ENCODE measurements around the gene GPR176.
A peak's percentile ranks its signal among the peaks of the same experiment; 100 is the strongest.

Gene GPR176

DNA sequence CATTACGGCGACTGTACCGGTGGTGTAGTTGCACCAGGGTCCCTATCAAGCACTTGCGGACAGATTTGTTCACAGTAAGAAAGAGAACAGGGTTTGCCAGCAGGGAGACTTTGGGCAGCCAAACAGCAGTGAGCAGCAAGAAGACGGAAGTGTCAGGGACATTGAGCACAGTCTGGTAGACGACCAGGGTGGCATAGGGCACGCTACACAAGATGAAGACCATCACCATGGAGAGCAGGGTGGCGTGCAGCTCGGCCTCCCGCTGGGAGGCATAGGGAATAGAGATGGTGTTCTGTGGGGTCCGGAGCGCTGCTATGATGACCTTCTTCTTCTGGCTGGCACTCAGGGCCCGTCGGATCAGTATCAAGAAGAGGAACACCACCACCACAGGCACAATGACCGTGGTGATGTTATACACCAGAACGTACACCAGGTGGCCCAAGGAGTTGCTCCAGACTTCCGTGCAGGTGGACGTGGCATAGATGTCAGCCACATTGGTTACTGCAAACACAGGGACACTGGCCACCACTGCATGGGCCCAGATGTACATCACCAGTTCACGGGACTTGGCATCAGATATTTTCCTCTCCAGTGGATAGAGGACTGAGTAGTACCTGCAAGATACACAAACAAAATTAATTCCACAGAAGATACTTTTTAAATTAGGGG, 118.3 kb downstream of the GPR176 start:
- DNase-seq = peak in 1 of 2 experiments; percentile 28

DNA sequence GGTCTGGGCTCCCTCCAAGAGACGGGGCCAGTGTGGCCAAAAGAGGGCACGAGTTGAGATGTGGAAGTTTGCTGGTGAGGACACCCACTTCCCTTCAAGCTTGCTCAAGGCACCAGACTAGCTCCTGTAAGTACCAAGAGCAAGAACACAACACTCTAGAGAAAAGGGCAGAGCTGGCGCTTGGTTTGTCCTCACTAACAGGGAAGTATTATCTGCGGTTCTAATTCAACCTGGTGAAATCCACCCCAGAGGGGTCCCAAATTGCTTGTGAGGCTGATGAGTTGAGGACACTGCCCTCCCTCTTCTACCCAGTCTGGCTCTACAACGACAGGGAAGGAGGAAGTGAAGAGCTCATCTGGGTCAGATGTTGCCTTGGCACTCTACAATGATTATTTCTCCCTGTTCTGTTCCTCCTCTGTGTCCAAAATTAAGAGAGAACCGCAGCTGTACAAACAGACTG, 120.5 kb downstream of the GPR176 start:
- no peak for DNase-seq

DNA sequence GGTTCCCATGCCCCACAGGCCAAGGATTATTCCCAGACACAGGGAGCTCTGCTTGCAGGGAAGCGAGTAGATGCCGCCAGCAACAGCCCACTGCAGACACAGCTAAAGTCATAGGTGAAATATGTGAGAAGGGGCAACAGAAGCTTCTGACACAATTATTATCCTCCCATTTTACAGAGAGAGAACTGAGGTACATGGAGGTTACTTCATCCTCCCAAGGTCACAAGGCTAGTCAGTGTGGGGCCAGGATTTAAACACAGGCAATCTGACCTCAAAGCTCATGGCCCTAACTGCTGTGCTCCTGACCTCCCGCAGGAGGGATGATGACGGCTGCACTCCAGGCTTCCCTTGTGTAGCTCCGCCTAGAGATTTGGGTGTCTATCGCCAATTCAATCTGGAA, 121.7 kb downstream of the GPR176 start:
- DNase-seq = no peak

DNA sequence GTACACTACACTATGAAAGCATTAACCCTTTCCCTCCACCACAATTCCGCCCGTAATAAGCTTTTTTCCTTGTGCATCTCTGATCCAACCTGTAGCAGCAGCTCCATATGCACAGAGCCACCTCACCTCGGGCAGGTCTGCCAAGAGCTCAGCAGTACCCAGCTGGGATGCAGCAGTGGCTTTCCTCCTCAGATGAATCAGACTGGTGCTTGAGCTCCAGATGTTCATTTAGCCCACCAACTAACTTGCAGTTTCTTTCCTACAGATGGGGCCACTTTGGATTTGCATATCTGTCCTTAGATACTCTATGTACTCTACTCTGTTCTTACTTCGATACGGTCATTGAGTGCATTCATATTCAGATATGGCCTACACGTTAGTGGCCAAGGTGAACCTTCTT, 122.7 kb downstream of the GPR176 start:
- no peak for DNase-seq

DNA sequence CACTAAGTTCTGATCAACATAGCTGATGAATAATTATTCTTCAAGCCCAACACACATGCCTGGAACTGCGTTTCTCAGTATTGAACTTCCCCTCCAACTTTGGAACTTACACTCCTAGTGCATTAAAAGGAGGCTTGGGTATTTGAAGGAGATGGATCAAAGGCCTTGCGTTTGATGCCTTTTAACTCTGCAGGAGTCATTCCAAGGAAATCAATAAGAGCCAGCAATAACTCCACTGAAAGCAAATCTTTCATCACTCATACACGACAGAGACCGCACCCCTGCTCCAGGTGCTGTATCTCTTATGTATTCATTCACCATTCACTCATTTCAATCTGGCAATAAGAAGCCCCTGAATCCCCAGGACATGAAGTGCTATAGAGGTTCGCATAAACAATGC, 123.5 kb downstream of the GPR176 start:
- DNase-seq = no peak

DNA sequence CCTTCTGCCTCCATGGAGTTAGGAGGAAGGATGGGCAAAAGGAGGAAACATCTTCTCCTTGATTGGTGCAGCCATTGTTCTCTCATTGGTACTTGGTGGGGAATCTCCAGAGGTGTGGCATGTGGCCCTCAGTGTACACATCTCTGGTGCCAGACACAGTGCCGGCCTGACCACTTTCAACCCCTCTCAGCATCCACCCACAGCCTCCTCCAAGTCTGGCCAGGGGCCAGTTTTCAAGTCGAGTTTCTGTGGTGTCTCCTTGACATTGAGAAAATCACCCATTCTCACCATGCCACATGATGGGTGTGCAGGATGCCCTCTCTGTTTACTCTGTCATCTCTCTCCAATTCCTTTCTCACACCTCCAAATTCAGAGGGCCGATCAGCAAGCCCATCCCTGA, 124.6 kb downstream of the GPR176 start:
- DNase-seq = no peak

DNA sequence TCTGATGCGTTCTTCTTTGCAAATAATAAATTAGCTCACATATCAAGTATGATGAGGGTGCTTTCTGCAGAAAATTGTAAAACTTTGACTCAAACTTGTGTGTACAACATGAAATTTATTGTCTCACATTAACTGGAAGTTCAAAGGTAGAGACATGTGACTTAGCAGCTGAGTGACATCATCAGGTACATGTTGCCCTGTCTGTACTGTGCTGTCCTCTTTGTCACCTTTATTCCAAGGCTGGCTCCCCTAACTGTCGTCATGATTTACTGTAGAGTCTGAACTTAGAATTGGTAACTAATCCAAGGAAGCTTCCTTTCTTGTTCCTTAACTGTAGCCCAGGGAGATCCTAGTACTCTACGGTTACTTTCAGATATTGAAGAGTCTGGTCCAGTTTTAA, 125.1 kb downstream of the GPR176 start:
- no peak for DNase-seq

DNA sequence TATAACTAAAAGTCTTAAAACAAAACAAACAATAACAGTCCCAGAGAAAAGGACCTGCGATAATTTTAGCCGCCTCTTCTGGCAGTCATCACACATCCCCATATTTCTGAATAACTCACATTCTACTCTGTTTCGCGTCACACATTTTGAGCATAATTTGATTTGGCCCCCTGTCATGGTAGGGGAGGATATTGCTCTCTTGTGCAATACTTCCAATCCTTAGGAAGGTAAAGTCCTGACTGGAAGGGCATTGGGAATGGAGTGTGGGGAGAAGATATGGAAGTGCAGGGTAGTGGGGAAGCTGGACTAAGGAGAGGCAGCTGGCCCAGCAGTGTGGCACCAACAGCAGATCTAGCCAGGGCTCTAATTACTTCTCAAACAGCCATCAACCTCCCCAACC, 126.1 kb downstream of the GPR176 start:
- no peak for DNase-seq

DNA sequence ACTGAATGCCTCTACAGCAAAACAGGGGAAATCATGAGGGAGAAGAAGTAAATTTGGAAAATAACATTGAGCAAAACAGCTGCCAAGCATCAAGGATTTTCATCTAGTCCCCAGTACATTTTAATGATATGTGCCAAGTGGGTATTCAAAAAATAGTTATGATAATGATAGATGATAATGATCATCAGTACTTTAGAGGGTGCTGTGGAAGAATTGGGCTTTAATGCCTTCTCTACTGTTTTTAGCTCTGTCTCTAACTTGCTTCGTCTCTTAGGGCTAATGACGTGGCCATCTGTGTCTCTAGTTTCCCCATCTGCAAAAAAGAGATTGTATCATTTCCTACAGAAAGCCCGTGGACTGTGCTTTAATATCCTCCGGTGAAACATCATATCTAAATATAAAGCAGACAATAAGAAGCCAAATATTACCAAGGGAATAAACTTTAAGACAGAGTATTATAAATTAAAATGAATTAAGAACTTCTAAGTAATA, 127.2 kb downstream of the GPR176 start:
- no peak for DNase-seq

DNA sequence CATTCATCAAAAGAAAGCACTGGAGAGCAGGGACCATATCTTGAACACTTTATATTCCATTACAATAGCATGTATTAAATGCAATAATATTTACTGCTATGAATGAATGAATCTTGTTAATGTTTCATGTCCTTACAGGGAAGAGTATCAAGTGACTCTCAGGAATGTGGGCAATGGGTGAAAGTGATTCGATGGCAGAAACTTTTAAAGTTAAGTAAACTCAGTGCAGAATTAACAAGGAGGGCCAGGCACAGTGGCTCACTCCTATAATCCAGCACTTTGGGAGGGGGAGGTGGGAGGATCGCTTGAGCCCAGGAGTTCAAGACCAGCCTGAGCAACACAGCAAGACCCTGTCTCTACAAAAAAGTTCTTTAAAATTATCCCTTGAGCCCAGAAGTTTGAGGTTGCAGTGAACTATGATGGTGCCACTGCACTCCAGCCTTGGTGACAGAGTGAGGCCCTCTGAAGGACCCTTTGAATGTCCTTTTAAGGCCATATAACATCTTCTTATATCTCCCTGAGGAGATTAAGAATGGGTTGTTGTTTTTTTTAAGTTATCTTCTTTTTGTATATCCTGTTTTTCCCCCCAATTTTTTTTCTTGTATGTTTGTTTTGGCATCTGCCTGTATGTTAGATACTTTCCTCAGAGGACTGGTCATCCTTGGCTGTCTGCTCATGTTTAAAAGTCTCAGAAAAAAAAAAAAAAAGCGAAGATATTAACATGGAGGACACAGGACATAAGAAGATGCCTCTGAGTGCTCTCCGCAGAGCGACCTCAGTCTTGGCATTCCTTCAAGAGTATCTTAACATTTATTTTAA, 127.8 kb downstream of the GPR176 start:
- DNase-seq = no peak

DNA sequence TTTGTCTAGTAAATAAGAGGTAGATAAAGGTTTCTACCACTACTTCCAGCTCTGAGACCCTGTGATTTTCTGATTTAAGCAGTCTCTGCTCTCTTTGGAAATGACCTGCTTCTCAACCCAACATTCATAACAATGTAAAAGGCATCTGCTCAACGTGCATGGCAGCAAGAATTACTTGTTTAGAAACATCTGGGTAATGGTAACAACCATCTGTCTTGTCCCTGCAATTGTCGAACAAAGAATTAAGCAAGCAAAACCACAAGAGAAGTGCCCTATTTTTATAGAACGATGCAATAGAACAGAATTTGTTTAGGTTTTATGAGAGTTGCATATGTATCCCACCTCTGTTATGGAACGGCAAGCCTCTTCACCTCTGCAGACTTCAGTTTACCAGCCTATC, 130.3 kb downstream of the GPR176 start:
- no peak for DNase-seq

DNA sequence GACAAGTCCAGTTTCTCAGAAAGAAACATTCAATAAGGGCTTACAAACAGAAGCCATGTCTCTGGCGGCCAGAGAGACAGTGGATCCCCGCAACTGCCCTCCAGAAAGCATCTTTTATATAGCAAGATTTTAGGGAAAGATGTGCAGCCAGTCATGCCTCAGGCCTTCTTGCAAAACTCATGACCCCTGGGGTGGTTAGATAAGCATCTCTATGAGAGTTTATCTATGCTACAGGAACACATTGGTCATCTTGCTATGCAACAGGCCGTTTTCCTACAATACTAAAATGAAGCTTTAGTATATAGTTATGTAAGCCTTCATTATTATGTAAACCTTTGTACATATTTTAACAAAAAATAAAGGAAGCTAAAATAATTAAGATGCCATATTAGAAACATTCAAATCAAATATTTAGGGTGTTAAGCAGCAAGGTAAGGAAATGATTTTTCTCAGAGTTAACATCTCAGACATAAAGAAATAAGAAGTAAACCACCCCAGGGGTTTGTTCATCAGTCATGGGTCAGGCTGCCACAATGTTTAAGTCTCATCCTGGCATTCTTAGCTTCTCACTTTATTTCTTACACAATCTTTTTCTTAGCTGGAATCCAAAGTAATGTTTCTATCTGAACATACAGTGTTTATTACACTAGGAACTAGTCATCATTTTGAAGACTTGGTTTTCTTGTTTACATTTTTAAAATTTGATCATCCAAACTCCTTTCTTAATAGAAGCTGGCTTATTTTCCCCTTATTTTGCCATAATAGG, 131.1 kb downstream of the GPR176 start:
- DNase-seq = no peak

DNA sequence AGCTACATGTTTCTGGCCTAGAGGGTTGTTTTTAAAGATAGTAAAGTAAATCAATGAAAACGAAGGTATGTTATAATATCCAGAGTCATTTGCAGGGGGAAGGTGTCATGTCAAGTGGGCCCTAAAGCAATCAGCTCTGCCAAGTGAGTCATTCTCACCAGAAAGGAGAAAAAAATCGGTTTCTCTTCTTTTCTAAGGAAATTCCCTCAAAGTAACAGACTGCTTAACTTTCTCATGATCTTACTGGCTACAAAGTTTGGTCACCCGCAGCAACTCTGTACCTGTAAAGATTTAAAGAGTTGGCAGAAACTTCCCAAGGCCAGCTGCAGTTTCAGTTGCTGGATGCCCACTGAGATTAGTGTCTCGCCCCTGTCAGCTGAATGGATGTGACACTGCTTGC, 132.0 kb downstream of the GPR176 start:
- DNase-seq = peak in 1 of 2 experiments; percentile 38

DNA sequence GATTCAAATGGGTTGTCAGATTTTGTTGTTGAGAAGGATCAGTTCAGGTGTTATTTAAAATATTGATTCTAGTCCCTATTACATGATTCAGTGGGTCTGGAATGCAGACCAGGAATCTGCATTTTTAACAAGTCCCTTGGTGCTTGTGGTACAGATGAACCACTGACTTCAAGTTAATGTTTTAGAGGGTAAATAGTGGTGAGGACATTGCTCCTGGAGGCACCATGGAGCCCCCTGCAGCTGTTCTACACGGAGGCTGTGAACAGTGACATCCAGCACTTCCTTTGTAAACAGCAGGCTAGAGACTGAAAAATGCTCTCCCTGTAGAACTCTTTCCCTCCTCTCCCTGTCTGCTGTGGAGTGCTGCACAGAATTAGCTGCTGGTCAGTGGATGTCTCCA, 132.6 kb downstream of the GPR176 start:
- no peak for DNase-seq

DNA sequence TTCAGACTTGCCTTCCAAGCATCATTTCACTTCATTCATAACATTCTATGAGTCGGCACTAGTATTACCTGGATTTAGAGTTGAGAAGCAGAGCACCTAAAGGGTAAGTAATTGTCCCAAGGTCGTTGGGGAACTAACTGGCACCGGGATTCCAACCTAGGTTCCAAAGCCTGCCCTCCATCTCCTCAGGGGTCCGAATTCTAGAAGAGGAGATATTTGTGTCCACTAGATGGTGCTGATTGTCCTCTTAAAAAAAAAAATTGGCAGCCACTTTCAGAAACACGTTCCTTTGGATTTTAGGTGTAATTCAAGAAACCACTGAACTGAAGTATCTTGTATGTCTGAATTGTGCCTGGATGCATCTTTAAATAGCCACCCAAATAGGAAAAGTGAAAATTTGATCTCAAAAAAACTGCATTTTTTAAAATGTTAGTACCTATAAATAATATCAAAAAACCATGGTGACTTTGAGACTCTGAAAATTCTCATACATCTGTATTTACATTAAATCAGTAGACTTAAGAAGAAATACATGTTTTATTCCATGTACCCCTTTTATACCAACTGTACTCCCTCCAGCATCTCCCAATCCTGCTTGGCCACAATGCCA, 133.5 kb downstream of the GPR176 start:
- no peak for DNase-seq

DNA sequence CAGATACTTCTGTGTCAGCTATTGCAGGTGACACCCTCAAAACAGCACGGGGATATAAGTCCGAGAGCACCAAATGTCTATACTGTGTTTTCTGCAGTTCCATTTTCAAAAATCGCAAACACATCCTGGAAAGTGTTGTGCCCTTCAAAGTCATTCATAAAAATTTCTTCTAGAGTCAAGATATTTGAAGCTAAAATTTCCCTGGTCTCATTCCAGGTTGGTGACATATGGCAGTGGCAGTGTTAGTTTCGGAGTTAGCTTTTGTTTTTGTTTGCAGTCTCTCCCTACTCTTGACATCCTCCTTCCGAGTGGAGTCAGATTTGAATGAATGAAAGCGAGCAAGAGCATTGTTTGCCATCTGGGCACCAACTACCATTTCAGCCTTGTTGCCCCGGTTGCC, 134.2 kb downstream of the GPR176 start:
- no peak for DNase-seq

DNA sequence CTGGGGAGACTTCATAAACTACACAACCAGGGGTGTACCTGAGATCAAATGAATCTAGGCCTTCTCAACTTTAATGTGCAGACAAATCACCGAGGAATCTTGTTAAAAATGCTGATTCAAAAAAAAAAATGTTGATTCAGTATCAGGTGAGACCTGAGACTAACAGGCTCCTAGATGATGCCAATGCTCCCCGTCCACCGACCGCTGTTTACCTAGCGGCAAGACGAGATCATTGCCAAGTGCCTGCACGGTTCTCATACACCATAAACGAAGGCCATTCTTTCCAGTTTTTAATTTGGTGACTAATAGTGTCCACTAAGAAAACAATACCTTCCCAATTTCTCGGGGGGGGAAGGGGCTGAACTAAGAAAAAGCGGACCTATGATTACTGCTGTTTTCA, 134.9 kb downstream of the GPR176 start:
- DNase-seq = no peak

DNA sequence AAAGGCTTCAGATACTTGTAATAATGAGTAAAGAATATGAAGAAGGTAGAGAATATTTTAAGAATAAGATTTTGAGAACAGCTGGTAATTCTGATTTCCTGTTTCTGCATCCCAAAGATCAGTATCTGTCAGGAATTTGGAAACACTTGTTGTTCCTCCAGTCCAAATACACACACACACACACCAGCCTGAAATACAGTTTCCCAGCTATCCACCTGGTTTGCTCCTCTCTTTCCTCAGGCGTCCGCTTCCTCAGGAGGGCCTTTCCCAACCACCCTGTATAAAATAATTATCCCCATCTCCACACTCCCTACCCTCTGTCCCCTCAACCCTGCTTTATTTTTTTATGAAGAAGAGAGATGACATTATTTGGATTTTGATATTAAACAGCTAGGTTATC, 135.4 kb downstream of the GPR176 start:
- DNase-seq = no peak

DNA sequence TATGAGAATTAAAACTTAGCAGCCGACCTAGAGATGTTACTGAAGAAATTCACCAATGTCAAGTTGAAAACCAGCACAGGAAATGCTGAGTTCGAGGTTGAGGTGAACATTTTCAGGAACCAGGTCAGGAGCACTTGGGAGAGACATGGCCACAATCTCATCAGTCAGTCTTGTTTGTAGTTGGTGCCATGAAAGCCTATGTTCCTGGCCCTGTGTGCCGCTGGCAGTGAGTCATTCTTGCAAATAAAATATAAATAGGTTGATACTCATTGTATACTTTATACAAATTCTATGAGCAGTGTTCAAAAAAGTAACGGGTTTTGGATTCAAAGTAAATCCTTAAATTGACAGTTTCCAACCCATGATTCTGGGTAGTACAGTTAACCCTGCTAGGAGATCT, 135.9 kb downstream of the GPR176 start:
- DNase-seq = no peak

DNA sequence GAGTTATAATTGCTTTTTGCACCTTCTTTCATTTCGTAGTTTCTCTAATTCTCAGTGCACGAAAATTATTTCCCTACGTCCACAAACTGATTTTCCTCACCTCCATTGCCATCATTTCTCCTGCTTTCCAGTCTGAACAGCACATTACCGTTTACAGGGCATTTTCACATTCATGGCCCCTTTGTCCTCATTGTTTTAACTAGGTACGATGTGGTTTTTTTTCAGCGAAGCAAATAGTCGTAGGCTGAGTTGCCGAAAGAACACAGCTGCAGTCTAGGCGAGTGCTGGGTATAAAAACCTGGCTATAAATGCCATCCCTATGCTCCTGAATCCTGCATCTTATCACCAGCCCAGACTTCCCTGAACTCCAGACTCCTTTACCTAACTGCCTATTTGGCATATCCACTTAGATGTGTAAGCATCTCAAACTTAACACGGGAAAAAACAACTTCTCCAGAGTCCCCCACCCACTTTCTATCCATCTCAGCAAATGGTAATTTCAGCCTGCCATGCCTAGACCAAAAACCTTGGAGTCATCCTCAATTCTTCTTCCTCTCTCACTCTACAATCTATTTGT, 136.7 kb downstream of the GPR176 start:
- DNase-seq = no peak

DNA sequence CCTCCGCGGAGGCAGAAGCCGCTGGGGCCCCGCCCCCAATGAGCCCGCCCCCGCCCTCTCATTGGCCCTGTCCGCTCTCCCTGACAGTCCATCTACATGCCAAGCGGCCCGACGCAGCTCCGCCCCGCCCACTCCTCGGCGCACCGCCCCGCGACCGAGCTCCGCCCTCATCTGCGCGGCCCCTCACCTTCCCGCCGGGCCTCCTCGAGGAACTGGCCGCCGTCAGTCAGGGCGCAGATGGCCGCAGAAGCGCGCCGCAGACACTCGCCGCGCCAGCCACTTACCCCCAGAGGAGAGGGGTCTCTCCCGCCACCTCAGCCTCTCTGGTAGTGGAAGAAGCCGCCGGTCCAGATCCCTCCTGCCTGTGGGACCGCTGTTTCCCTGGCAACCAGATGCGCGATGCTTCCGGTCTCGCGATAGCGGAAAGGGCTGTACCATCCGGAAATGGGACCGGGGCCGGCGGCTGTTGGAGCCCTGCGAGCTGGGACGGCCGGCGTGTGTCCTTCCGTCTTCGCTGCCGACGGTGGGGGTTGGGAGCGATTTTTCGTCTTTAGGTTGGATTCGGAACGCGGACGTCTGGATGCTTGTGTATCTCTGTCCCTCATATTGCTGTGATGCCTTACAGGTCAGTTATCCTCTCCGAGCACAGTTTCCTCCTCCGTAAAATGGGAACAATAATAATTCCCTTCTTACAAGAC, 137.5 kb downstream of the GPR176 start, which contains the start of gene FSIP1:
Gene FSIP1 (minus strand): TSS at position 401 of the 698 bp plus-strand sequence. CDS start 6,317 bp downstream, outside the sequence.
- DNase-seq = peak; percentile 97 to 99

DNA sequence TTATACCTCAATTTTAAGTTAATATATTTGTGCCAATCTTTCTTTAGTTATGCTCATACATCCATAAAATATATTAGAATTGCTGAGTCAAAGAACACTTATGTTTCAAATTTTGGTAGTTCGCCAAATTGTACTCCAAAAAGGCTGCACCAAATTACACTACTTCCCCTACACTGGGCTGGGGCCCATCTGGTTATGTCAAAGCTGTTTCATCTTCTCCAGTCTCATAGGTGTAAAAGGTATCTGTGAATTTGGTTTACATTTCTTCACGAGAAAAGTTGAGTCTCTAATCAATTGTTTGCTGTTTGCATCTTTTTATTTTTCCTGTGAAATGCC, 138.1 kb downstream of the GPR176 start:
- DNase-seq = no peak
